ENCODE measurements around the gene NOX1.

DNA sequence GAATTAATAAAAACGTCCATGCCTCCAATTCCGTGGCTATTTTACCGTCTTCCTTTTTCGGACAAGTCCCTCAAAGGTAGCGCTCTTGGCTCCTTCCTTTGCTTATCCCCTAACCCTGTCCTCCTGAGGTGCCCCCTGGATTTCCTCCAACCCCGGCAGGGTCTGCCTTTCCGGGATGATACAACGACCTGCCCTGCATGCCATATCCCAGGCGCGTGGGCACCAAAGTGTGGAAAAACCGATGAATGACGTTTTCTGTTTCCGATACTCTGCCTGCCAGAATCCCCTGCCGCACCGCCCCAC is 54.7 kb downstream of the NOX1 start:
- TF ChIP-seq, protein P1, sequence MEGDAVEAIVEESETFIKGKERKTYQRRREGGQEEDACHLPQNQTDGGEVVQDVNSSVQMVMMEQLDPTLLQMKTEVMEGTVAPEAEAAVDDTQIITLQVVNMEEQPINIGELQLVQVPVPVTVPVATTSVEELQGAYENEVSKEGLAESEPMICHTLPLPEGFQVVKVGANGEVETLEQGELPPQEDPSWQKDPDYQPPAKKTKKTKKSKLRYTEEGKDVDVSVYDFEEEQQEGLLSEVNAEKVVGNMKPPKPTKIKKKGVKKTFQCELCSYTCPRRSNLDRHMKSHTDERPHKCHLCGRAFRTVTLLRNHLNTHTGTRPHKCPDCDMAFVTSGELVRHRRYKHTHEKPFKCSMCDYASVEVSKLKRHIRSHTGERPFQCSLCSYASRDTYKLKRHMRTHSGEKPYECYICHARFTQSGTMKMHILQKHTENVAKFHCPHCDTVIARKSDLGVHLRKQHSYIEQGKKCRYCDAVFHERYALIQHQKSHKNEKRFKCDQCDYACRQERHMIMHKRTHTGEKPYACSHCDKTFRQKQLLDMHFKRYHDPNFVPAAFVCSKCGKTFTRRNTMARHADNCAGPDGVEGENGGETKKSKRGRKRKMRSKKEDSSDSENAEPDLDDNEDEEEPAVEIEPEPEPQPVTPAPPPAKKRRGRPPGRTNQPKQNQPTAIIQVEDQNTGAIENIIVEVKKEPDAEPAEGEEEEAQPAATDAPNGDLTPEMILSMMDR (IDR thresholded peaks at IDR 0.05) = no peak
- no peak for TF ChIP-seq POLR2A (IDR thresholded peaks at IDR 0.05)

Measured in gastroesophageal sphincter (tissue), 3 donors.